Gastroesophageal sphincter (tissue), 4 donors: ENCODE measurements around the gene ZKSCAN4. TPM values are rescaled to one million over a fixed set of nuclear protein-coding genes. Genes with fewer than 3 reads are reported as not detected.

Experiments used
- ATAC-seq: fragments of 150-250 bp; one replicate; pipeline ENCODE4 v1.9.1; 2016; ENCODE audit warnings: mild to moderate bottlenecking, moderate library complexity
- H3K27ac ChIP-seq, 4 donors: fragments of 200-600 bp; sonication (generic) in 3 of 4; 1 replicate in 3 of 4; 2 replicates in 1 of 4; pipeline ENCODE4 v1.5.1; 2016 to 2019
- H3K27me3 ChIP-seq: fragments of 200-600 bp; sonication (generic); one replicate; pipeline ENCODE4 v1.5.1; 2019
- H3K36me3 ChIP-seq, 2 donors: fragments of 200-600 bp; sonication (generic); one replicate each; pipeline ENCODE4 v1.5.1; 2019; ENCODE audit warnings: control low read depth in 1 of 2
- H3K4me1 ChIP-seq, 3 donors: fragments of 200-600 bp; sonication (generic); 1 replicate in 2 of 3; 2 replicates in 1 of 3; pipeline ENCODE4 v1.5.1; 2016 to 2019; ENCODE audit warnings: control low read depth in 2 of 3
- H3K4me3 ChIP-seq, 2 donors: fragments of 200-600 bp; sonication (generic); one replicate each; pipeline ENCODE4 v1.5.1; 2019; ENCODE audit warnings: mild to moderate bottlenecking in 1 of 2, moderate library complexity in 1 of 2
- H3K9me3 ChIP-seq, 3 donors: fragments of 200-600 bp; sonication (generic); one replicate each; pipeline ENCODE4 v1.5.1; 2017 to 2019; ENCODE audit warnings: control low read depth in 2 of 3
- EP300 ChIP-seq: sonication (generic); formaldehyde crosslinking; IDR thresholded peaks from one replicate; pipeline ENCODE4 v1.6.1; 2017; ENCODE audit warnings: antibody characterized with exemption, mild to moderate bottlenecking
- POLR2A ChIP-seq, 2 donors: fragments of 450-650 bp; IDR thresholded peaks; one replicate each; pipeline ENCODE4 v1.6.1; 2017; ENCODE audit warnings: antibody characterized with exemption in 2 of 2, mild to moderate bottlenecking in 2 of 2, moderate library complexity in 1 of 2
- POLR2AphosphoS5 ChIP-seq: sonication (generic); formaldehyde crosslinking; IDR thresholded peaks from one replicate; pipeline ENCODE4 v1.6.1; 2017; ENCODE audit warnings: antibody characterized with exemption
- WGBS, 2 donors: methylation state at CpG; one replicate each; pipeline ENCODE4 v1.1.5; 2018; ENCODE audit warnings: low coverage in 1 of 2; 5-methylcytosine and 5-hydroxymethylcytosine counted together
- total RNA-seq, 4 donors: library from RNA; depleted of rRNA; stranded (reverse); fragments of >200 nt; gene quantifications; one replicate each; pipeline ENCODE4 v1.1.0, GENCODE V29; 2016
- TF ChIP-seq, protein P1 (sequence below), 4 experiments: fragments of 200-600 bp in 2 of 4; fragments of 450-650 bp in 2 of 4; sonication (generic) in 1 of 4; IDR thresholded peaks; one replicate each; pipeline ENCODE4 v1.5.1; 2017 to 2019; ENCODE audit warnings: antibody characterized with exemption in 4 of 4, mild to moderate bottlenecking in 2 of 4, moderate library complexity in 2 of 4

Gene ZKSCAN4
- total RNA-seq, 4 donors from 2014 or later = 3.2 to 6.4 (median 5.0) TPM

DNA sequence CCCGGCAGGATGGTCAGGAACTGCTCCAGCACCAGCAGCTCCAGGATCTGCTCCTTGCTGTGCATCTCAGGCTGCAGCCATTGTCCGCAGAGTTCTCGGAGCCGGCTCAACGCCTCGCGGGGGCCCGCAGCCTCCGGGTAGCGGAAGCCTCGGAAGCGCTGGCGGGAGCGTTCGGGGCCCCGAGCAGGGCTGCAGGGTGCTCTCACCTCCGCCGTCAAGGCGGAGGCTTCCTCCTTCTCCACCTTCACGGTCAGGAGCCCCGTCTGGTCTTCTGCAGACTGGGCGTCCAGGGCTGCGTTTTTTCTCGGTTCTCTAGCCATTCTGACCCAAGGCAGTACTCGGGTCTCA, 434 bp downstream of the ZKSCAN4 start:
- TF ChIP-seq EP300 (no peak), POLR2AphosphoS5 (no peak), POLR2A (IDR thresholded peaks at IDR 0.05) (no peak)
- TF ChIP-seq, protein P1, sequence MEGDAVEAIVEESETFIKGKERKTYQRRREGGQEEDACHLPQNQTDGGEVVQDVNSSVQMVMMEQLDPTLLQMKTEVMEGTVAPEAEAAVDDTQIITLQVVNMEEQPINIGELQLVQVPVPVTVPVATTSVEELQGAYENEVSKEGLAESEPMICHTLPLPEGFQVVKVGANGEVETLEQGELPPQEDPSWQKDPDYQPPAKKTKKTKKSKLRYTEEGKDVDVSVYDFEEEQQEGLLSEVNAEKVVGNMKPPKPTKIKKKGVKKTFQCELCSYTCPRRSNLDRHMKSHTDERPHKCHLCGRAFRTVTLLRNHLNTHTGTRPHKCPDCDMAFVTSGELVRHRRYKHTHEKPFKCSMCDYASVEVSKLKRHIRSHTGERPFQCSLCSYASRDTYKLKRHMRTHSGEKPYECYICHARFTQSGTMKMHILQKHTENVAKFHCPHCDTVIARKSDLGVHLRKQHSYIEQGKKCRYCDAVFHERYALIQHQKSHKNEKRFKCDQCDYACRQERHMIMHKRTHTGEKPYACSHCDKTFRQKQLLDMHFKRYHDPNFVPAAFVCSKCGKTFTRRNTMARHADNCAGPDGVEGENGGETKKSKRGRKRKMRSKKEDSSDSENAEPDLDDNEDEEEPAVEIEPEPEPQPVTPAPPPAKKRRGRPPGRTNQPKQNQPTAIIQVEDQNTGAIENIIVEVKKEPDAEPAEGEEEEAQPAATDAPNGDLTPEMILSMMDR (IDR thresholded peaks at IDR 0.05) = no peak
- Histone ChIP-seq H3K27me3 (no peaks in the 10 kb centered on the region), H3K9me3 (no peaks in the 10 kb centered on the region), H3K4me3 (peak overlapping the region; percentile 46 to 63), H3K36me3 (peaks cover 0 to 25% of the 10 kb centered on the region in 2 donors), H3K4me1 (peaks cover 7 to 25% (median 13%) of the 10 kb centered on the region in 3 donors), H3K27ac (peak overlapping the region in 3 of 4 donors; percentile 52 to 76 (median 67))
- WGBS, 2 donors = no CpG with 5 or more reads among the region's 25 CpGs
- peak; percentile 16 for ATAC-seq

DNA sequence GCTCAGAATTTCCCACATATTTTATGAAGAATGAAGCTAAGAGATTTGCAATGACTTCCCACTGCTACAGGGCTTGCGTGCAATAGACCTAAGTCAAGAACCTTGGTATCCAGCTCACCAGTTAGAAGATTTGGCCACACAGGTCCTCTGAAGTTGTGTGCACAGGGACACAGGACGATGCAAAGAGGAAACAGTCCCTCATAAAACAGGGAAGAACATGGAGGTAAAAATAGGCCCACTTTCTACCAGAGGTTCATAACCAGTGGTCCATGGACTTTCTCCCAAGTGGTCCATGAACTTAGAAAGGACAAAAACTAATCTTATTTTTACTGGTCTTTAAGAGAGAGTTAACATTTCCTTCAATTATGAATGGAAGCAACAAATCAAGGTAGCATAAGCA, 1.3 kb downstream of the ZKSCAN4 start:
- TF ChIP-seq, protein P1 (IDR thresholded peaks at IDR 0.05) = no peak
- TF ChIP-seq EP300 (no peak), POLR2AphosphoS5 (no peak), POLR2A (IDR thresholded peaks at IDR 0.05) (no peak)
- Histone ChIP-seq H3K27ac (no peak overlapping the region), H3K4me3 (peak overlapping the region in 1 of 2 donors; percentile 63), H3K9me3 (no peaks in the 10 kb centered on the region), H3K36me3 (peaks cover 0 to 34% of the 10 kb centered on the region in 2 donors), H3K27me3 (no peaks in the 10 kb centered on the region), H3K4me1 (peaks cover 7 to 25% (median 13%) of the 10 kb centered on the region in 3 donors)
- no peak for ATAC-seq
- WGBS, 2 donors = 64 to 68% methylated on average over 2 of the region's 2 CpGs

DNA sequence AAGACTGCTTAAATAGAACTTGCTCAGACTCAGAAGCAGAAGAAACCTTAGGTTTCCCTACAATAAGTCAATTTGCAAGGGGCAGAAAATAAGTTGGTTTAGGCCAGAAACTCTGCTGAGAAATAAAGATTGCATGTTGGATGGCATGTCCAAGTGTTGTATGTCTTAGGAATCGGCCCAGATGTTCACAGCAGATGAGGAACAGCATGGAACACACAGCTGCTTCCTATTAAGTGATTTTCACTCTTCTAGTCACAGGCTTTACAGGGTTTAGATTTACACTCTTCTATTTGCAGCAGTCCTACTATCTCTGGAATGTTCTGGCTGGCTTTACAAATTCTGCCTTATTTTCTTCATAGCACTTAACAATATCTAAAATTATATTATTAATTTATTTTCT, 3.2 kb downstream of the ZKSCAN4 start:
- Histone ChIP-seq H3K27me3 (no peaks in the 10 kb centered on the region), H3K9me3 (no peaks in the 10 kb centered on the region), H3K4me1 (peaks cover 7 to 25% (median 13%) of the 10 kb centered on the region in 3 donors), H3K27ac (no peak overlapping the region), H3K4me3 (no peak overlapping the region), H3K36me3 (peaks cover 0 to 52% of the 10 kb centered on the region in 2 donors)
- no peak for ATAC-seq
- TF ChIP-seq, protein P1 (IDR thresholded peaks at IDR 0.05) = no peak
- no peak for TF ChIP-seq POLR2AphosphoS5
- TF ChIP-seq EP300 = no peak
- no peak for TF ChIP-seq POLR2A (IDR thresholded peaks at IDR 0.05)
- 46 to 64% methylated on average over 1 of the region's 1 CpG for WGBS, 2 donors

DNA sequence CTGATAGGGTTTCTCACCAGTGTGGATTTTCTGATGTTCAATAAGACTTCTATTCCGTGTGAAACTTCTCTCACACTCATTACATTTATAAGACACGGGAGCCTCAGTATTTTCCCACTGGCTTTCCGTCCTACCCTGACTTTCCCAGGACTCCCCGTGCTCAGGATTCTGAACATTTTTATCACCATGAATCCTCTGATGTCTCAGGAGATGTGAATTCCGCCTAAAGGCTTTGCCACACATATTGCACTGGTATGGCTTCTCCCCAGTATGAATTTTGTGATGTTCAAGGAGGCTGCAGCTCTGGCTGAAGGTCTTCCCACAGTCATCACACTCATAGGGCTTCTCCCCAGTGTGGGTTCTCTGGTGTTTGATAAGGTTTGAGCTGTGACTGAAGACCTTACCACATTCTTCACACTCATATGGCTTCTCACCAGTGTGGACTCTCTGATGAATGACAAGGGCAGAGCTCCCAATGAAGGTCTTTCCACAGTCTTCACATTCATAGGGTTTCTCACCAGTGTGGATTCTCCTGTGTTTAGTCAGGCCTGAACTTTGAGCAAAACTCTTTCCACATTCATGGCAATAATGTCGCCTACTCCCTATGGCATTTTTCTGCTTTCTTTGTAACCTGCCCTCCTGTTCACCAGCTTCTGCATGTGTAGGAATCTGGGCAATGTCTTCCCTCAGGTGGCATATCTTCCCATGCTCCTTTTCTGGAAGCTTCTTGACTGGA, 6.7 kb downstream of the ZKSCAN4 start:
- WGBS, 2 donors = 85 to 87% methylated on average over 5 to 6 of the region's 6 CpGs
- TF ChIP-seq, protein P1 (IDR thresholded peaks at IDR 0.05) = no peak
- TF ChIP-seq POLR2AphosphoS5 (no peak), POLR2A (IDR thresholded peaks at IDR 0.05) (no peak), EP300 (no peak)

DNA sequence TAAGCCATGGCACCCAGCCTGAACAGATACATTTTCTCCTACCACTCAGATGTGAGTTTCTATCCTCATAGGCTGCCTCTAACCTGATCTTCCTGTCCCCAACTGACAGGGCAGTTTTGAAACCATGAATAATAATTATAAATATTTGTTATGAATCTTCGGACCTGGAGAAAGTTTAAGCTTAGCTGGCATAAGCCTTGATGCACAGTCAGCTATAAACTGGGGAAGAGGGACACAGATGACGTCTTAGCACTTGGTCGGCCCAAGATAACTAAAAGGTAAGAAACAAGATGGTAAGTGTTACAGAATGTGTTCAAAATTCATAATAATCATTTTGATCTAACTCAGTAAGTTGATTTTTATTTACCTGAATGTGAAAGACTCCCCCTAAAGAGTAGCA, 8.1 kb downstream of the ZKSCAN4 start:
- WGBS, 2 donors = 76 to 92% methylated on average over 3 of the region's 3 CpGs
- Histone ChIP-seq H3K36me3 (peaks cover 0 to 56% of the 10 kb centered on the region in 2 donors), H3K4me3 (no peak overlapping the region), H3K27ac (no peak overlapping the region), H3K4me1 (no peaks in the 10 kb centered on the region), H3K9me3 (no peaks in the 10 kb centered on the region), H3K27me3 (no peaks in the 10 kb centered on the region)
- ATAC-seq = no peak
- TF ChIP-seq POLR2AphosphoS5 (no peak), POLR2A (IDR thresholded peaks at IDR 0.05) (no peak), EP300 (no peak)
- TF ChIP-seq, protein P1 (IDR thresholded peaks at IDR 0.05) = no peak

More for the DNA sequence above, 6.7 kb downstream of the ZKSCAN4 start:
- H3K9me3 ChIP-seq = no peaks in the 10 kb centered on the region
- peaks cover 0 to 4% (median 0%) of the 10 kb centered on the region in 3 donors for H3K4me1 ChIP-seq
- H3K4me3 ChIP-seq = no peak overlapping the region
- H3K27ac ChIP-seq = no peak overlapping the region
- peaks cover 0 to 57% of the 10 kb centered on the region in 2 donors for H3K36me3 ChIP-seq
- H3K27me3 ChIP-seq = no peaks in the 10 kb centered on the region
- ATAC-seq = no peak
